ENCODE data around the gene NLRC4.

GRCh38 chr2:32237488-32237887, 27.2 kb downstream of the NLRC4 start:
- TF ChIP-seq HOXA7 (CRISPR knock-in tag; IDR thresholded peaks at IDR 0.05) (no peak), CTCF (IDR thresholded peaks at IDR 0.05) (no peak), POLR2A (IDR thresholded peaks at IDR 0.05; ENCODE audit: low read length) (no peak), RNF2 (IDR thresholded peaks at IDR 0.05; ENCODE audit: borderline replicate concordance, low read depth) (no peak), CBX8 (IDR thresholded peaks at IDR 0.05) (no peak), RAD21 (conservative IDR thresholded peaks at IDR 0.05 in 1 of 2, IDR thresholded peaks at IDR 0.05 in 1 of 2) (no peak)
